ENCODE data around the gene KRT2.

The KRT2 gene

GRCh38 chr12:52683575-52684300, 31.7 kb upstream of the KRT2 start:
- peaks cover 26% of the 10 kb centered on the region; the same call in 1 of the 2 replicates for H3K27me3 ChIP-seq (ENCODE audit: insufficient read depth, low read length)
- H3K36me3 ChIP-seq (ENCODE audit: insufficient read depth, low read depth, low read length) = no peaks in the 10 kb centered on the region
- no peak overlapping the region for H3K27ac ChIP-seq (ENCODE audit: low read length)
- H3K4me1 ChIP-seq (ENCODE audit: insufficient read depth, low read length) = no peaks in the 10 kb centered on the region
- no peak overlapping the region for H3K4me3 ChIP-seq (ENCODE audit: low read length)
- no peak overlapping the region for H3K9ac ChIP-seq (ENCODE audit: low read depth, low read length)
- no peaks in the 10 kb centered on the region for H3K9me3 ChIP-seq (ENCODE audit: insufficient read depth, low read depth, low read length)

GRCh38 chr12:52682938-52683574, 31.0 kb upstream of the KRT2 start:
- no peaks in the 10 kb centered on the region for H3K9me3 ChIP-seq (ENCODE audit: insufficient read depth, low read depth, low read length)
- H3K4me3 ChIP-seq (ENCODE audit: low read length) = no peak overlapping the region
- peaks cover 20% of the 10 kb centered on the region; the same call in 1 of the 2 replicates for H3K27me3 ChIP-seq (ENCODE audit: insufficient read depth, low read length)

GRCh38 chr12:52682381-52682660, 30.3 kb upstream of the KRT2 start:
- Histone ChIP-seq H3K9ac (ENCODE audit: low read depth, low read length) (no peak overlapping the region), H3K27me3 (ENCODE audit: insufficient read depth, low read length) (peaks cover 15% of the 10 kb centered on the region; the same call in 1 of the 2 replicates), H3K36me3 (ENCODE audit: insufficient read depth, low read depth, low read length) (no peaks in the 10 kb centered on the region), H3K4me3 (ENCODE audit: low read length) (no peak overlapping the region), H3K4me1 (ENCODE audit: insufficient read depth, low read length) (no peaks in the 10 kb centered on the region), H3K9me3 (ENCODE audit: insufficient read depth, low read depth, low read length) (no peaks in the 10 kb centered on the region), H3K27ac (ENCODE audit: low read length) (no peak overlapping the region)

More at GRCh38 chr12:52682938-52683574, 31.0 kb upstream of the KRT2 start:
- Histone ChIP-seq H3K9ac (ENCODE audit: low read depth, low read length) (no peak overlapping the region), H3K36me3 (ENCODE audit: insufficient read depth, low read depth, low read length) (no peaks in the 10 kb centered on the region), H3K4me1 (ENCODE audit: insufficient read depth, low read length) (no peaks in the 10 kb centered on the region), H3K27ac (ENCODE audit: low read length) (no peak overlapping the region)

- Histone ChIP-seq H3K27me3 (ENCODE audit: insufficient read depth, low read length) (peaks cover 14% of the 10 kb centered on the region; the same call in 1 of the 2 replicates), H3K9ac (ENCODE audit: low read depth, low read length) (no peak overlapping the region)
Observed at GRCh38 chr12:52681526-52682380, 29.7 kb upstream of the KRT2 start.

GRCh38 chr12:52680363-52680762, 28.4 kb upstream of the KRT2 start, which contains the start of gene KRT1:
Gene KRT1 (minus strand): TSS chr12:52680407. CDS start chr12:52680348, 59 bp downstream.
- H3K9ac ChIP-seq (ENCODE audit: low read depth, low read length) = no peak within 1 kb of the TSS
- no peaks in the 10 kb centered on the region for H3K9me3 ChIP-seq (ENCODE audit: insufficient read depth, low read depth, low read length)
- H3K36me3 ChIP-seq (ENCODE audit: insufficient read depth, low read depth, low read length) = no peaks in the 10 kb centered on the region
- no peaks in the 10 kb centered on the region for H3K4me1 ChIP-seq (ENCODE audit: insufficient read depth, low read length)
- H3K27me3 ChIP-seq (ENCODE audit: insufficient read depth, low read length) = peaks cover 12% of the 10 kb centered on the region; the same call in 1 of the 2 replicates
- H3K27ac ChIP-seq (ENCODE audit: low read length) = no peak within 1 kb of the TSS
- no peak within 1 kb of the TSS for H3K4me3 ChIP-seq (ENCODE audit: low read length)

More at GRCh38 chr12:52681526-52682380, 29.7 kb upstream of the KRT2 start:
- no peaks in the 10 kb centered on the region for H3K36me3 ChIP-seq (ENCODE audit: insufficient read depth, low read depth, low read length)
- H3K9me3 ChIP-seq (ENCODE audit: insufficient read depth, low read depth, low read length) = no peaks in the 10 kb centered on the region
- H3K27ac ChIP-seq (ENCODE audit: low read length) = no peak overlapping the region
- no peak overlapping the region for H3K4me3 ChIP-seq (ENCODE audit: low read length)
- H3K4me1 ChIP-seq (ENCODE audit: insufficient read depth, low read length) = no peaks in the 10 kb centered on the region

GRCh38 chr12:52679875-52680274, 27.9 kb upstream of the KRT2 start:
- Histone ChIP-seq H3K4me1 (ENCODE audit: insufficient read depth, low read length) (no peaks in the 10 kb centered on the region), H3K9ac (ENCODE audit: low read depth, low read length) (no peak overlapping the region), H3K4me3 (ENCODE audit: low read length) (no peak overlapping the region), H3K27me3 (ENCODE audit: insufficient read depth, low read length) (peaks cover 12% of the 10 kb centered on the region; the same call in 1 of the 2 replicates), H3K9me3 (ENCODE audit: insufficient read depth, low read depth, low read length) (no peaks in the 10 kb centered on the region), H3K27ac (ENCODE audit: low read length) (no peak overlapping the region), H3K36me3 (ENCODE audit: insufficient read depth, low read depth, low read length) (no peaks in the 10 kb centered on the region)

- Histone ChIP-seq H3K9me3 (ENCODE audit: insufficient read depth, low read depth, low read length) (no peaks in the 10 kb centered on the region), H3K9ac (ENCODE audit: low read depth, low read length) (no peak overlapping the region), H3K36me3 (ENCODE audit: insufficient read depth, low read depth, low read length) (no peaks in the 10 kb centered on the region), H3K27ac (ENCODE audit: low read length) (no peak overlapping the region), H3K4me1 (ENCODE audit: insufficient read depth, low read length) (no peaks in the 10 kb centered on the region), H3K27me3 (ENCODE audit: insufficient read depth, low read length) (peaks cover 8% of the 10 kb centered on the region; the same call in 1 of the 2 replicates), H3K4me3 (ENCODE audit: low read length) (no peak overlapping the region)
Observed at GRCh38 chr12:52677671-52678070, 25.7 kb upstream of the KRT2 start.

GRCh38 chr12:52677126-52677525, 25.1 kb upstream of the KRT2 start:
- Histone ChIP-seq H3K9ac (ENCODE audit: low read depth, low read length) (no peak overlapping the region), H3K4me3 (ENCODE audit: low read length) (no peak overlapping the region), H3K27me3 (ENCODE audit: insufficient read depth, low read length) (peaks cover 3% of the 10 kb centered on the region; the same call in 1 of the 2 replicates), H3K36me3 (ENCODE audit: insufficient read depth, low read depth, low read length) (no peaks in the 10 kb centered on the region), H3K9me3 (ENCODE audit: insufficient read depth, low read depth, low read length) (no peaks in the 10 kb centered on the region), H3K27ac (ENCODE audit: low read length) (no peak overlapping the region), H3K4me1 (ENCODE audit: insufficient read depth, low read length) (no peaks in the 10 kb centered on the region)

GRCh38 chr12:52676163-52676562, 24.2 kb upstream of the KRT2 start:
- H3K36me3 ChIP-seq (ENCODE audit: insufficient read depth, low read depth, low read length) = no peaks in the 10 kb centered on the region
- H3K9ac ChIP-seq (ENCODE audit: low read depth, low read length) = no peak overlapping the region
- no peaks in the 10 kb centered on the region for H3K4me1 ChIP-seq (ENCODE audit: insufficient read depth, low read length)
- H3K9me3 ChIP-seq (ENCODE audit: insufficient read depth, low read depth, low read length) = no peaks in the 10 kb centered on the region
- no peaks in the 10 kb centered on the region; the same call in 1 of the 2 replicates for H3K27me3 ChIP-seq (ENCODE audit: insufficient read depth, low read length)
- H3K27ac ChIP-seq (ENCODE audit: low read length) = no peak overlapping the region
- H3K4me3 ChIP-seq (ENCODE audit: low read length) = no peak overlapping the region

GRCh38 chr12:52675301-52675701, 23.3 kb upstream of the KRT2 start:
- H3K4me3 ChIP-seq (ENCODE audit: low read length) = no peak overlapping the region
- H3K4me1 ChIP-seq (ENCODE audit: insufficient read depth, low read length) = no peaks in the 10 kb centered on the region
- no peak overlapping the region for H3K9ac ChIP-seq (ENCODE audit: low read depth, low read length)
- H3K27me3 ChIP-seq (ENCODE audit: insufficient read depth, low read length) = no peaks in the 10 kb centered on the region; the same call in 1 of the 2 replicates
- H3K36me3 ChIP-seq (ENCODE audit: insufficient read depth, low read depth, low read length) = no peaks in the 10 kb centered on the region
- H3K27ac ChIP-seq (ENCODE audit: low read length) = no peak overlapping the region
- no peaks in the 10 kb centered on the region for H3K9me3 ChIP-seq (ENCODE audit: insufficient read depth, low read depth, low read length)

- H3K4me1 ChIP-seq (ENCODE audit: insufficient read depth, low read length) = no peaks in the 10 kb centered on the region
- no peaks in the 10 kb centered on the region for H3K36me3 ChIP-seq (ENCODE audit: insufficient read depth, low read depth, low read length)
- no peaks in the 10 kb centered on the region; the same call in 1 of the 2 replicates for H3K27me3 ChIP-seq (ENCODE audit: insufficient read depth, low read length)
- no peak overlapping the region for H3K9ac ChIP-seq (ENCODE audit: low read depth, low read length)
- H3K9me3 ChIP-seq (ENCODE audit: insufficient read depth, low read depth, low read length) = no peaks in the 10 kb centered on the region
- no peak overlapping the region for H3K27ac ChIP-seq (ENCODE audit: low read length)
- no peak overlapping the region for H3K4me3 ChIP-seq (ENCODE audit: low read length)
Observed at GRCh38 chr12:52674433-52674775, 22.4 kb upstream of the KRT2 start.
